Ovary (tissue), 3 donors: ENCODE data around the gene BSN.

Experiments
- CTCF ChIP-seq, 3 donors: fragments of 450-650 bp in 2 of 3; fragments of 200-600 bp in 1 of 3; IDR thresholded peaks; one replicate each; pipeline versions ENCODE4 v1.5.1 to v1.8.0; 2016 to 2022; ENCODE audit warnings: antibody characterized with exemption in 3 of 3, mild to moderate bottlenecking in 1 of 3
- POLR2A ChIP-seq: fragments of 450-650 bp; IDR thresholded peaks from one replicate; pipeline ENCODE4 v1.6.1; 2017; ENCODE audit warnings: antibody characterized with exemption, mild to moderate bottlenecking, moderate library complexity
- donor health status: DM: no; HTN: no; CAD: no.

- TF ChIP-seq CTCF (IDR thresholded peaks at IDR 0.05) = no peak
- no peak for TF ChIP-seq POLR2A
Observed at GRCh38 chr3:49650177-49650576, 95.9 kb downstream of the BSN start.
